Activated T-cell treated with anti-CD3 and anti-CD28 coated beads, Interleukin-2, amount 50 U/mL, for 1 hour (primary cell): Measurements from ENCODE around the gene BCAT1.
"Not testable (repeated sequence)": the region's sequence is repeated elsewhere in the genome, so short reads cannot be mapped to it uniquely, and the experiment has no call there.

Source experiments
- DNase-seq: peaks from one replicate; pipeline ENCODE4 v3.0.0-alpha.2; 2020

The BCAT1 gene

DNA sequence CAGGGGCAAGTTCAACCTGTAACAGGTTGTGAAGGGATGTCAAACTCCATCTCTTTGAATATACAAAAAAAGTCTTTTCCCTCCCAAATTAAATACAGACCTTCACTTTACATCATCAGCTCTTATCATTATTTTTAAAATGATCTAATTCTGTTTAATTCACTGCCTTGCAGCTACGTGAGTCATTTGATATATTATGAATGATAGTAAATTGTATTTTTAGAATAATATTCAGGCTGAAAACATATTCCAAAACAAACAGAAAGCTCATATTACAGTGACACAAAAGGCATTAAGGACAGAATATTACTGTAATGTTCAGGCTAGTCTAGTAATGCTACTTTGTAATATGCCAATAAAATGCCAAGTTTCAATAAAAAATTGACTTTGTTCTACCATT lies 53.3 kb downstream of the BCAT1 start:
- DNase-seq, result no peak

GRCh38 chr12:24894879-24895278 lies 54.0 kb downstream of the BCAT1 start:
- no peak for DNase-seq

GRCh38 chr12:24890048-24890803 lies 58.7 kb downstream of the BCAT1 start:
- DNase-seq, result no peak

DNA sequence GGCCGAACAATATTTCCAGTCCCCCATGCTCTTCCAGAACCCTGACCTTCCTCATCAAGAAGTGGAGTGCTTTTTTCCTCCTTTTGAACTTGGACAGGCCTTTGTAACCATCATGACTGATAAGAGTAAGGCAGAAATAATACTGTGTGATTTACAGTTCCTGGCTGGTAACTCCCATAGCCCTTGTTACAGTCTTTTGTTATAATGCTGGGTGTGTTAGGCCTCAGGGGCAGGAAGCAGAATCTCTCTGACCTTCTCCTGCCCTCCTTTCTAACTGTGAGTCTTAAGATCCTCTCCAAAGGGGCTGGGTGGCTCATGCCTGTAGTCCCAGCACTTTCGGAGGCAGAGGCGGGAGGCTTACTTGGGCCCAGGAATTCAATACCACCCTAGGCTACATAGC lies 59.5 kb downstream of the BCAT1 start:
- DNase-seq, result no peak

DNA sequence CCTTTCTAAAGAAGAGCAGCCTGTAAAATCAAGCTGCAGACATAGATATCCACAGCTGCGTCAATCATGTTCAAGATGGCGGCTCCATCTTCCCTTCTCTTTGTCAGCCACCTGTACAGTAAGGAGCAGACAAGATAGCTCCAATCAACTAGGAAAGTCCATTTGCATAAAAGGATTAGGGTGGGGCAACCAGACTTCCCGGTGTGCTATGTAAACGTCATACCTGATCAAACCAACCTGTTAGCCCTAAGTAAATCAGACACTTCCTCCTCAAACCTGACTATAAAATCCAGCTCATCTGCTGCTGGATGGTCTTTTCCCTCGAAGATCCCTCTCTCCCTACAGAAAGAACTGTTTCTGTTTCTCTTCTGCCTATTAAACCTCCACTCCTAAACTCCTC lies 60.1 kb downstream of the BCAT1 start:
- no peak for DNase-seq

DNA sequence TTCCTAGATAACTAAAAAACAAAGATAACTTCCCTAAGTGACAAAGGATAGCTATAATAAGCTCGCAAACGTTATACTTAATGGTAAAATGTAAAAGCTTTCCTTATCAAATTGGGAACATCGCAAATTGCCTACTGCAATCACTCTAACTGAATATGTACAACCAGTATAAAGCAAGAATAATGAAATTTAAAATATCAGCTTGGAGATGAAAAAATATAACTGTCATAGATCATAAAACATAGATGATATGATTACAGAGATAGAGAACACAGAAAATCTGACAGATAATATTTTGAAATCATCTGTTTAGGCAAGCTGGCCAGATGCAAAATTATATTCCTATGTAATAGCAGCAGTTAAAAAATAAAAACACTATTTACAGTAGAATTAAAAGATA lies 64.0 kb downstream of the BCAT1 start:
- DNase-seq, result no peak

DNA sequence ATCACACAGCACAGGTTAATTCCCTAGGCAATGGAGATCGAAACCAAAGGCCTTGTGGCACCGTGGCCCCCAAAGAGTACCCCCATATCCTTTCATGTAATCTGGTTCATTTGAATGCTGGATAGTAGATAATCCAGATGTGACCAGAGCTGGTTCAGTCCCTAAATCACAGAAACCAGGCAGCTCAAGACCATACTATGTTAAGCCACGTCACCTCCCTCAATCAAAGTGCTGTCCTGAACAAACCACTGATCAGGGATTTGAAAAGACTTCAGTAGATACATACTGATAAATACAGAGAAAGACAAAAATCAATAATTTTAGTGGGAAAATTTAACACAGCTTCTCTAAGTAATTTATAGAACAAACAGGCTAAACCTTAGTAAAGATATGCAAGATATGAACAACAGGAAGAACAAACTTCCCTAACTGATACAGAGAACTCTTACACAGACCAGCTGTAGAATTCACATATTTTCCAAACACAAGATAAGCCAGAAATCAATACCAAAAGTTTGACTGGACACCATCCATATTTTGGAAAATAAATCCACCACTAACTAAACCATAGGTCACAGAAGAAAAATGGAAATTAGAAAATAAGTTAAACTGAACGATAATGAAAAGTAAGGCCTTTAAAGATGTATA lies 67.1 kb downstream of the BCAT1 start:
- no peak for DNase-seq

DNA sequence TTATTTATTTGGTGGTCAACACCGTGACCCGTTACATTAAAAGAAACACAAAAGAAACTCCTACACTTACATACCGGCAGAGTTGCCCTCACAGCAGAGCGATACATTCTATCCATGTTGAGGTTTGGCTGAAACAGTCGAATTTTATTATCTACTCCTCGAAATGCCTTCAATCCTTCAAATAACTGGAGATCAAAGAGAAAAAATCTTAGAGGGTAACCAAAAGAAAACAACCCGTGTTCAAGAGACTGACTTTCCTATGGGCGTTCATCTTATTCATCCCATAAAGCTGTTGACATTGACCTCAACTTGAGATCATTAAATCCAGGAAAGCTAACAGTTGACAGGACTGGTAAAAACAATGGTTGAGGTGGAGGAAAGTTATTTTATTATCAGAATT lies 67.7 kb downstream of the BCAT1 start:
- DNase-seq, result no peak

GRCh38 chr12:24880732-24881131 lies 68.2 kb downstream of the BCAT1 start:
- DNase-seq, result no peak

- no peak for DNase-seq
Measured at GRCh38 chr12:24879644-24880043, 69.3 kb downstream of the BCAT1 start.

GRCh38 chr12:24875014-24875413 lies 73.9 kb downstream of the BCAT1 start:
- DNase-seq, result no peak

DNA sequence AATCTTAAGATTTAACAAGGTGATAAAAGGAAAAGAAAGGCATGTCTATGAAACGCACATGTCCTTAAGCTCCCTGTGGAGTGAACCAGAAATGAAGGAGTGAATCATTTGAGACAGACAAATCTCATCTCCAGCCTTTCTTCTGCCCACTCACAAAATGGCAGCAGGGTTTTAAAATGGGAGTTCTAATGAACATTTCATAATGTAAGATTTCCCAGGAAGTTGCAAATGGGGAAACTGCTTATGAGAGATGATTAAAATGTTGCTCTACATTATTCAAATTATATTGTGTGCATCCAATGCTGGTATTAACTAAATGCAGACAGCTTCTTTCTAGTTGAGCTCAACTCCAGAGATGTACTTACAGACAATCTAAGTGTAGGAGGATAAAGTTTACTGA lies 76.7 kb downstream of the BCAT1 start:
- DNase-seq, result no peak

DNA sequence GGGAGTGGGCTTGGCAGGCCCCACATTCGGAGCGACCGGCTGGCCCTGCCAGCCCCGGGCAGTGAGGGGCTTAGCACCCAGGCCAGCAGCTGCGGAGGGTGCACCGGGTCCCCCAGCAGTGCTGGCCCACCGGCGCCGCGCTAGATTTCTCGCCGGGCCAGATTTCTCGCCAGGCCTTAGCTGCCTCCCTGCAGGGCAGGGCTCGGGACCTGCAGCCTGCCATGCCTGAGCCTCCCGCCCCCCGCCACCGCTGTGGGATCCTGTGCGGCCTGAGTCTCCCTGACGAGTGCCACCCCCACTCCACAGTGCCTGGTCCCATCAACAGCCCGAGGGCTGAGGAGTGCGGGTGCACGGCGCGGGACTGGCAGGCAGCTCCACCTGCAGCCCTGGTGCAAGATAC lies 82.8 kb downstream of the BCAT1 start:
- DNase-seq, result not testable (repeated sequence)

DNA sequence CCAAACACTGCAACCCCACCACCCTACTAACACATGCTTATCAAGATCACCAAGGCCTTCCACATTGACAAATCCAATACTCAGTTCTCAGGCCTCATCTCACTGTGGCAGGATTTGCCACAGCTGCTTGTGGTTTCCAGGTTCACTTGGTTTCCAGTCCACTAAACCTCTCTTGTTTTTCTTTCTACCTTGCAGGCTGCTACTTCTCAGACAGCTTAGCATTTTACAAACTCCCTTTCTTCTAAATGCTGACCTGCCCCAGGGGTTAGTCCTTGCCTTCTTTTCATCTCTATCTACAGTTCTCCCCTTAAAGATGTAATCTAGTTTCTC lies 84.1 kb downstream of the BCAT1 start:
- DNase-seq, result no peak

DNA sequence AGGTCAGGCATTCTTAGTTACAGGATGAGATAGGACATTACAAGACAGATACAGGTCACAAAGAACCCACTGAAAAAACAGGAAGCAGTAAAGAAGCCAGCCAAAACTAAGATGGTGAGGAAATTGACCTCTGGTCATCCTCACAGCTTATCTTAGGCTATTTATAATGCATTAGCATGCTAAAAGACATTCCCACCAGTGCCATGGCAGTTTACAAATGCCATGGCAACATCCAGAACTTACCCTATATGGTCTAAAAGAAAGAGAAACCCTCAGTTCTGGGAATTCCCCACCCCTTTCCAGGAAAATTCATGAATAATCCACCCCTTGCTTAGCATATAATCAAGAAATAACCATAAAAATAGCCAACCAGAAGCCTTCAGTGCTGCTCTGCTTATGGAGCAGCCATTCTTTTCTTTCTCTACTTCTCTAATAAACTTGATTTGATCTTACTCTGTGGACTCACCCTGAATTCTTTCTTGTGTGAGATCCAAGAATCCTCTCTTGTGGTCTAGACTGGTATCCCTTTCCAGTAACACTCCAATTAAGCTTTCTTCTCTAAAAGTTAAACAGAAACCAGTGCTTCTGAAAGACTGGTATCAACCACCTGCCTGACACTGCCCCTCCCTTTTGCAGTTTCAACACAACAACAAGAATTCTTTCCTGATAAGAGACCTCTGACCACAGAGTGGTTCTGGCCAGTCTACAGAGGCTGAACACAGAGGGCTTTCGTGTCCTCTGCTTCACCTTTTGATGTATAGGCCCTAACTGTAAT lies 86.9 kb downstream of the BCAT1 start:
- no peak for DNase-seq

DNA sequence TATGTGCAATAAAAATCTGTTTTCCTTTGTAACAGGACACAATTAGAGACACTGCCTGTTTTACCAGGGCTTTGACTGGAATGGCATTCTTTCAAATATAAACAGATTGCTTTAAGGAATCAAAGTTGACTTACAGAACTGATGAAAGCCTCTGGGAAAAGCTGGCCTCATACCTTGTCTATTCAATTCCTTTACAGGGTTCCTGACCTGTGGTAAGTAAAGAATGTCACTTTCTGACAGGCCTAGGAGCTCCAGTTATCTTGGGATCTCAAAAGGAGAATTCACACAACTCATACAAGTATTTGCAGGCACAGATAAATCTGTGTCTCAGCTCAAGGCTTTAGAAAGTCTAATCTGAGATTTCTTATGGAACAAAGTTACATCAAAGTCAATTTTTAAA lies 88.4 kb downstream of the BCAT1 start:
- DNase-seq, result no peak

GRCh38 chr12:24856541-24856940 lies 92.4 kb downstream of the BCAT1 start:
- DNase-seq, result no peak

DNA sequence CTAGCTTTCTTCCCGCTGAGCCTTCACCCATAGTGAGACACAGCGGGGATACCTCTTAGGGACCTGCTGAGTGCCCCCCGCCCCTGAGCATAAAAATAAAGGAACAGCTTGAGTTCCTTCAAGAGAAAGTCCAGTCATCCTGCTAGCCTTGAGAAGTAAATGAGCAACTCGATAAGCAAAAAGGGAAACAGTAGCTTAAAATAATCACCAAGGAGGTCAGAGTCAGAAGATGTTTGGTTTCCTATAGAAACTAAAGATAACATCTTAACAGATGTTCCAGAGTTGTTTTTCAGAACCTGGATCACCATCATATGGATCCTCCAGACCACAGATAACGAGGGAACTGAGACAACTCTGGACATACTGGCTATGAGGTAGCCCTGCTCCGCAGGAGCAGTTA lies 94.0 kb downstream of the BCAT1 start:
- no peak for DNase-seq

DNA sequence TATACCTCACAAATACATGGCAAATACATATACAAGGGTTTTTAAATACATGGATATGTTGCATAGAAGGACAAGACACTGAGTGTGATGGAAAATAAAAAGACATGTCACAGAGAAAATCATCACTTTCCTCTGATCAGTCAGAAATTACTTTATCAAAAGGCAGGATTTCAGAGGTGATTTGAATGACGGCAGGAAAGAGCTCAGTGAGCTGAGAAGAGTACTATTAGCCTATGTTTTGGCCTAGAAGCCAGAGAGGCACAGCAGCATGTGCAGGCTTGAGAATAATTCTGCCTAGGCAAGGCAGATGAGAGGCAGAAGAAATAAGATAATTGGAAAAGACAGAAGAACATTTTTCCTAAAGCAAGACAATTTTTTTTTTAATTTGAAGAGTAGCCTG lies 94.9 kb downstream of the BCAT1 start:
- DNase-seq, result no peak

DNA sequence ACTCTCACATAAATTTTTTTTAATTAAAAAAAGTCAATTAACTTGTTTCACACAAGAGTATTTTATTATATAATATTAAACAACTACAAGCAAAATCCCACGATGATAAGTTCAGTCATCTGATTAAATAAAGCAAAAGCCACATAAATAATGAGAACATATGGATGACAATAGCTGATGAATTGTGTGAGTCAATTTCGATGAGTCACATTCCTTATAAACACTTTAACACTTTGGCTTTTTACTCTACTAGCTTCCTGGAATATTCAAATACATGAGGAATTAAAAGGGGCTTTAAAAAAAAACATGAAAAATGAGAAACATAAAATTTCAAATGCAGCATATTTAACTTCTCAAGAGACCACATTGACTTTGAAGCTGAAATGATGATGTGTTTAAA lies 95.3 kb downstream of the BCAT1 start:
- DNase-seq, result no peak

DNA sequence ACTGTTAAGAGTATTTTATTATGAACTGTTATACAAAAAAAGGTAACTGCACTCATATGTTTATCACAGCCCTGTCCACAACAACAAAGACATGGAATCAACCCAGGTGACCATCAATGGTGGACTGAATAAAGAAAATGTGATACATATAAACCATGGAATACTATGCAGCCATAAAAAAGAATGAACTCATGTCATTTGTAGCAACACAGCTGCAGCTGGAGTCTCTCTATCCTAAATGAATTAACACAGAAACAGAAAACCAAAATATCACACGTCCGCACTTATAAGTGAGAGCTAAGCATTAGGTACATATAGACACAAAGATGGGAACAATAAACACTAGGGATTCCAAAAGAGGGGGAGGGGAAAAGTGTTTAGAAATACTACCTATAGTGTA lies 95.8 kb downstream of the BCAT1 start:
- DNase-seq, result no peak

- no peak for DNase-seq
Measured at GRCh38 chr12:24852420-24852819, 96.5 kb downstream of the BCAT1 start.

- not testable (repeated sequence) for DNase-seq
Measured at GRCh38 chr12:24851883-24852282, 97.0 kb downstream of the BCAT1 start.

GRCh38 chr12:24851341-24851740 lies 97.6 kb downstream of the BCAT1 start:
- DNase-seq, result no peak
